H9 (cell line): ENCODE results near the gene RAP1B. TPM values are rescaled to one million over a fixed set of nuclear protein-coding genes. Genes with fewer than 3 reads are reported as not detected.

ENCODE experiments used
- DNase-seq: peaks from one replicate; pipeline ENCODE4 v3.0.0-alpha.2; 2017
- H2AFZ ChIP-seq: one replicate; pipeline ENCODE4 v1.6.1; 2013; ENCODE audit warnings: mild to moderate bottlenecking, low read length, control low read depth, moderate library complexity
- H2AK5ac ChIP-seq: 2 replicates; pipeline ENCODE4 v1.6.1; 2013; ENCODE audit warnings: low read length, control low read depth, mixed read lengths; ENCODE audit not compliant: insufficient read length
- H2BK120ac ChIP-seq: one replicate; pipeline ENCODE4 v1.6.1; 2013; ENCODE audit warnings: low read depth, mild to moderate bottlenecking, low read length, control low read depth, inconsistent platforms; ENCODE audit not compliant: poor library complexity, severe bottlenecking
- H2BK12ac ChIP-seq: 2 replicates; pipeline ENCODE4 v1.6.1; 2013; ENCODE audit warnings: low read length, control low read depth, mixed read lengths, low read depth; ENCODE audit not compliant: insufficient read length
- H2BK15ac ChIP-seq: 2 replicates; pipeline ENCODE4 v1.6.1; 2013; ENCODE audit warnings: low read depth, low read length, control low read depth
- H2BK20ac ChIP-seq: one replicate; pipeline ENCODE4 v1.6.1; 2013; ENCODE audit warnings: low read depth, mild to moderate bottlenecking, low read length, control low read depth, inconsistent platforms; ENCODE audit not compliant: poor library complexity, severe bottlenecking
- H2BK5ac ChIP-seq: 2 replicates; pipeline ENCODE4 v1.6.1; 2013; ENCODE audit warnings: low read length, control low read depth, mixed read lengths; ENCODE audit not compliant: insufficient read length
- H3K14ac ChIP-seq: 2 replicates; pipeline ENCODE4 v1.6.1; 2013; ENCODE audit warnings: low read length, control low read depth; ENCODE audit not compliant: insufficient read depth
- H3K18ac ChIP-seq: 2 replicates; pipeline ENCODE4 v1.6.1; 2013; ENCODE audit warnings: low read depth, mild to moderate bottlenecking, mixed read lengths, low read length, control low read depth; ENCODE audit not compliant: insufficient read length
- H3K23ac ChIP-seq: 2 replicates; pipeline ENCODE4 v1.6.1; 2013; ENCODE audit warnings: low read length, control low read depth, mixed read lengths, low read depth; ENCODE audit not compliant: insufficient read length
- H3K23me2 ChIP-seq: 2 replicates; pipeline ENCODE4 v1.6.1; 2013; ENCODE audit warnings: low read depth, mild to moderate bottlenecking, mixed read lengths, low read length, control low read depth; ENCODE audit not compliant: insufficient read length, poor library complexity, severe bottlenecking
- H3K27ac ChIP-seq: 2 replicates; pipeline ENCODE4 v1.5.1; 2013; ENCODE audit warnings: low read length, control low read depth, mixed read lengths, low read depth; ENCODE audit not compliant: insufficient read length
- H3K27me3 ChIP-seq: 2 replicates; pipeline ENCODE4 v1.6.1; 2013; ENCODE audit warnings: low read length, control low read depth, inconsistent platforms; ENCODE audit not compliant: insufficient read depth
- H3K4ac ChIP-seq: 2 replicates; pipeline ENCODE4 v1.6.1; 2013; ENCODE audit warnings: low read depth, mild to moderate bottlenecking, control low read depth, inconsistent platforms, low read length, moderate library complexity
- H3K4me1 ChIP-seq: 2 replicates; pipeline ENCODE4 v1.6.1; 2013; ENCODE audit warnings: low read length, control low read depth, inconsistent platforms; ENCODE audit not compliant: insufficient read depth
- H3K4me2 ChIP-seq: 2 replicates; pipeline ENCODE4 v1.6.1; 2013; ENCODE audit warnings: low read length, control low read depth, mixed read lengths; ENCODE audit not compliant: insufficient read length, insufficient read depth
- H3K56ac ChIP-seq: 2 replicates; pipeline ENCODE4 v1.6.1; 2013; ENCODE audit warnings: low read depth, mild to moderate bottlenecking, mixed read lengths, low read length, control low read depth; ENCODE audit not compliant: insufficient read length
- H3K79me1 ChIP-seq: 2 replicates; pipeline ENCODE4 v1.6.1; 2013; ENCODE audit warnings: low read depth, mild to moderate bottlenecking, moderate library complexity, low read length, control low read depth, inconsistent platforms; ENCODE audit not compliant: insufficient read depth, poor library complexity, severe bottlenecking
- H3K79me2 ChIP-seq: 2 replicates; pipeline ENCODE4 v1.6.1; 2013; ENCODE audit warnings: low read length, control low read depth, inconsistent platforms; ENCODE audit not compliant: insufficient read depth
- H3K9ac ChIP-seq: 2 replicates; pipeline ENCODE4 v1.6.1; 2013; ENCODE audit warnings: low read length, control low read depth, mixed read lengths; ENCODE audit not compliant: insufficient read length; ENCODE audit errors: extremely low read depth
- H3K9me3 ChIP-seq: one replicate; pipeline ENCODE4 v1.6.1; 2013; ENCODE audit warnings: low read depth, low read length, inconsistent platforms; ENCODE audit not compliant: control insufficient read depth
- H3T11ph ChIP-seq: one replicate; pipeline ENCODE4 v1.6.1; 2013; ENCODE audit warnings: mild to moderate bottlenecking, low read length, control low read depth, inconsistent platforms
- H4K20me1 ChIP-seq: one replicate; pipeline ENCODE4 v1.6.1; 2013; ENCODE audit not compliant: control insufficient read depth, insufficient read length, insufficient read depth
- H4K5ac ChIP-seq: 2 replicates; pipeline ENCODE4 v1.6.1; 2013; ENCODE audit warnings: low read depth, mild to moderate bottlenecking, mixed read lengths, low read length, control low read depth; ENCODE audit not compliant: insufficient read length
- H4K8ac ChIP-seq: replicated peaks from 2 replicates; pipeline ENCODE4 v1.6.1; 2013; ENCODE audit warnings: low read length, control low read depth, mixed read lengths, low read depth; ENCODE audit not compliant: insufficient read length
- H4K91ac ChIP-seq: 2 replicates; pipeline ENCODE4 v1.6.1; 2013; ENCODE audit warnings: low read depth, mild to moderate bottlenecking, moderate library complexity, mixed read lengths, low read length, control low read depth; ENCODE audit not compliant: insufficient read length
- H3K27ac Mint-ChIP-seq, 3 experiments: 2 replicates in 2 of 3; 3 replicates in 1 of 3; pipeline ENCODE4 v1.8.0; 2020 to 2021; ENCODE audit warnings: mixed read lengths in 3 of 3, mild to moderate bottlenecking in 1 of 3, moderate library complexity in 1 of 3
- H3K27me3 Mint-ChIP-seq: 2 replicates; pipeline ENCODE4 v1.8.0; 2021; ENCODE audit warnings: low read depth, mild to moderate bottlenecking, moderate library complexity, mixed read lengths
- H3K36me3 Mint-ChIP-seq, 3 experiments: 2 replicates in 2 of 3; 3 replicates in 1 of 3; pipeline ENCODE4 v1.8.0; 2020 to 2021; ENCODE audit warnings: low read depth in 3 of 3, mixed read lengths in 3 of 3; ENCODE audit not compliant: insufficient read depth in 1 of 3
- H3K4me1 Mint-ChIP-seq, 2 experiments: 2 replicates each; pipeline ENCODE4 v1.8.0; 2020; ENCODE audit warnings: mixed read lengths in 2 of 2
- H3K4me3 Mint-ChIP-seq, 2 experiments: 2 replicates in 1 of 2; 3 replicates in 1 of 2; pipeline ENCODE4 v1.8.0; 2020 to 2021; ENCODE audit warnings: mild to moderate bottlenecking in 2 of 2, mixed read lengths in 2 of 2, moderate library complexity in 1 of 2
- H3K9me3 Mint-ChIP-seq, 2 experiments: 2 replicates in 1 of 2; 3 replicates in 1 of 2; pipeline ENCODE4 v1.8.0; 2020; ENCODE audit warnings: mild to moderate bottlenecking in 2 of 2, mixed read lengths in 2 of 2, moderate library complexity in 1 of 2
- CTCF ChIP-seq: fragments of 200-600 bp; sonication (generic); conservative IDR thresholded peaks from 3 replicates; pipeline ENCODE4 v1.8.0; 2021; ENCODE audit warnings: antibody characterized with exemption, mild to moderate bottlenecking
- total RNA-seq: library from RNA; stranded (reverse); gene quantifications from 2 replicates; pipeline ENCODE4 v1.2.1, GENCODE V29; 2021

RAP1B gene
- total RNA-seq, 1 experiment from 2014 or later: 97.7 TPM

GRCh38 chr12:68674376-68674775 lies 63.7 kb downstream of the RAP1B start:
- no peak overlapping the region for H3K4ac ChIP-seq
- H2AFZ ChIP-seq: no peak overlapping the region
- no peak overlapping the region for H3K27ac ChIP-seq
- DNase-seq: no peak
- no peaks in the 10 kb centered on the region for H3K9me3 Mint-ChIP-seq
- no peak overlapping the region for H3K4me3 Mint-ChIP-seq
- no peak overlapping the region for H3K14ac ChIP-seq
- no peak overlapping the region for H2BK15ac ChIP-seq
- no peak overlapping the region for H4K5ac ChIP-seq
- no peak overlapping the region for H3K9ac ChIP-seq
- no peak overlapping the region for H3K18ac ChIP-seq
- H3K36me3 Mint-ChIP-seq: no peaks in the 10 kb centered on the region
- H2BK20ac ChIP-seq: no peak overlapping the region
- H3K4me2 ChIP-seq: no peak overlapping the region
- H3K23me2 ChIP-seq: no peaks in the 10 kb centered on the region
- H3K27me3 Mint-ChIP-seq: no peaks in the 10 kb centered on the region
- H2BK12ac ChIP-seq: no peak overlapping the region
- no peak overlapping the region for H3K27ac Mint-ChIP-seq
- H3K79me2 ChIP-seq: no peaks in the 10 kb centered on the region
- no peak overlapping the region for H4K8ac ChIP-seq
- no peak overlapping the region for H3T11ph ChIP-seq
- no peak overlapping the region for H2AK5ac ChIP-seq
- no peak for TF ChIP-seq CTCF
- H3K4me1 ChIP-seq: no peaks in the 10 kb centered on the region
- no peak overlapping the region for H3K23ac ChIP-seq
- H3K79me1 ChIP-seq: no peaks in the 10 kb centered on the region
- H4K20me1 ChIP-seq: no peaks in the 10 kb centered on the region
- H3K27me3 ChIP-seq: no peaks in the 10 kb centered on the region
- H3K9me3 ChIP-seq: no peaks in the 10 kb centered on the region
- no peak overlapping the region for H3K56ac ChIP-seq
- peaks cover 2 to 5% of the 10 kb centered on the region in 2 experiments; a peak in 1 of 4 replicates for H3K4me1 Mint-ChIP-seq
- no peak overlapping the region for H2BK120ac ChIP-seq
- no peak overlapping the region for H4K91ac ChIP-seq
- H2BK5ac ChIP-seq: no peak overlapping the region
